Measurements from ENCODE around the gene PRKAG1. TPM values are rescaled to one million over a fixed set of nuclear protein-coding genes. Genes with fewer than 3 reads are reported as not detected.

The PRKAG1 gene
- total RNA-seq, 2 donors from 2014 or later = 53.9 to 55.4 TPM

- Histone ChIP-seq H3K9me3 (no peaks in the 10 kb centered on the region), H3K27me3 (replicated peaks; ENCODE audit: insufficient read depth) (no peaks in the 10 kb centered on the region), H3K36me3 (no peaks in the 10 kb centered on the region), H3K4me3 (no peak overlapping the region), H3K4me1 (replicated peaks) (no peaks in the 10 kb centered on the region), H3K27ac (no peak overlapping the region)
- TF ChIP-seq POLR2A (IDR thresholded peaks at IDR 0.05) (no peak), POLR2AphosphoS5 (IDR thresholded peaks at IDR 0.05) (no peak), CTCF (IDR thresholded peaks at IDR 0.05) (no peak)
- no peak for DNase-seq (ENCODE audit: low spot score)
- intact Hi-C loops (cut with DNase I) = no loop called here
Observed at GRCh38 chr12:48990552-48990951, 28.0 kb downstream of the PRKAG1 start.

DNA sequence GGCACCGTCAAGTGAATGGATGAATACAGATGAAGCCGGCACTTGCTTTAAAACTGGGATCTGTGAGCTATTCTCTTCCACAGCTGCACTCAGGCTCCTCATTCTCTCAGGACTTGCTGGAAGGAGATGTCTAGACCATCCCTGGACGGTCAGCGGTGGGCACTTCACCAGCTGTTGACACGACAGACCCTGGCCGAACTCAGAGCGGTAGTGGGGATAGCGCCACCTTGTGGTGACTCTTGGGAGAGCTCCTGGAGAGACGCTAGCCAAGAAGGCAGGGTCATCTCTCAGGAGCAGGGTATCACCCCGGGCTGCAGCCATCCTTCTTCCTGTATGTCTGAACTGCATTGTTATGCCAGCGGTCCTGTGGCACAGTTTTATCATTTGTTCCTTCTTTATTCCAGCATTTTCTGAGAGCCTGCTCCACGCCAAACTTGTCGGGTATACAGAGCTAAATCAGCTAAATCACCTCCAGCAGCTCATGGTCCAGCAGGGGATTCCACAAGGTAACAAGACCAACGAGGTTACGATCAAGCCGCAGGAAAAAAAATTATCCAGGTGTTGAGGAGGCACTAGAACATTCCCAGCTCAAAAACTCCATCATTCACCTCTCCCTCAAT lies 30.4 kb downstream of the PRKAG1 start:
- no peaks in the 10 kb centered on the region for H3K9me3 ChIP-seq
- H3K4me3 ChIP-seq = no peak overlapping the region
- no peaks in the 10 kb centered on the region for H3K4me1 ChIP-seq (replicated peaks)
- peak; percentile 16 to 81 (median 58) for TF ChIP-seq CTCF (IDR thresholded peaks at IDR 0.05)
- no peak for TF ChIP-seq POLR2A (IDR thresholded peaks at IDR 0.05)
- H3K27me3 ChIP-seq (replicated peaks; ENCODE audit: insufficient read depth) = no peaks in the 10 kb centered on the region
- no peaks in the 10 kb centered on the region for H3K36me3 ChIP-seq
- no peak for DNase-seq (ENCODE audit: low spot score)
- intact Hi-C loops (cut with DNase I) = no loop called here
- 31% methylated on average over 16 of the region's 16 CpGs for WGBS
- no peak overlapping the region for H3K27ac ChIP-seq

GRCh38 chr12:48986720-48987291 lies 31.8 kb downstream of the PRKAG1 start:
- no peaks in the 10 kb centered on the region for H3K9me3 ChIP-seq
- DNase-seq (ENCODE audit: low spot score) = no peak
- TF ChIP-seq CTCF (IDR thresholded peaks at IDR 0.05) (no peak), POLR2A (IDR thresholded peaks at IDR 0.05) (no peak), POLR2AphosphoS5 (IDR thresholded peaks at IDR 0.05) (no peak)
- no peaks in the 10 kb centered on the region for H3K4me1 ChIP-seq (replicated peaks)
- no peak overlapping the region for H3K4me3 ChIP-seq
- intact Hi-C loops (cut with DNase I) = no loop called here
- H3K27ac ChIP-seq = no peak overlapping the region
- WGBS = 63% methylated on average over 23 of the region's 23 CpGs
- no peaks in the 10 kb centered on the region for H3K36me3 ChIP-seq
- H3K27me3 ChIP-seq (replicated peaks; ENCODE audit: insufficient read depth) = no peaks in the 10 kb centered on the region

- no peak for DNase-seq (ENCODE audit: low spot score)
- H3K9me3 ChIP-seq = no peaks in the 10 kb centered on the region
- intact Hi-C loops (cut with DNase I) = no loop called here
- no peaks in the 10 kb centered on the region for H3K4me1 ChIP-seq (replicated peaks)
- TF ChIP-seq CTCF (IDR thresholded peaks at IDR 0.05) = no peak
- TF ChIP-seq POLR2A (IDR thresholded peaks at IDR 0.05) = no peak
- no peak for TF ChIP-seq POLR2AphosphoS5 (IDR thresholded peaks at IDR 0.05)
- peaks cover 7% of the 10 kb centered on the region for H3K27me3 ChIP-seq (replicated peaks; ENCODE audit: insufficient read depth)
- H3K36me3 ChIP-seq = no peaks in the 10 kb centered on the region
- H3K4me3 ChIP-seq = no peak overlapping the region
- WGBS = 82% methylated on average over 2 of the region's 2 CpGs
- H3K27ac ChIP-seq = no peak overlapping the region
Observed at GRCh38 chr12:48985901-48986300, 32.7 kb downstream of the PRKAG1 start.

DNA sequence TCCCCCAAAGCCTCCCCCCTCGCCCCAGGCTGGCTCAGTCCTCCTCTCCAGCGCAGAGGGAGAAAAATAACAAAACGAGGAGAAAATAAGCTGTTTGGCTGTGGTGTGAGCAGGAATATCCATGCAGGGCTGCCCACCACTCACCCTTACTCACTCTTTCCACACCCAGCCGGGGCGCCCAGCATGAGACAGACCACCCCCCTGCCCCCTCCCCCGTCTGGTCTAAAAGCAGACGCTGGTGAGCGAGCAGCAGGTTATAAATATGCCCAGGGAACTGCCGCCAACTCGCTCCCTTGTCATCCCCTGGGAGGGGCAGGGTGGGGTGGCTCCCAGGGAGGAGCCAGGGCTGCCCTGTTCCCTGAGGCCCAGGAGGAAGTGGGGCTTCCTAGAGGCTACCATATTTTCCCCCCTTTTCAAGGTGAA lies 33.1 kb downstream of the PRKAG1 start:
- DNase-seq (ENCODE audit: low spot score) = no peak
- Histone ChIP-seq H3K4me3 (no peak overlapping the region), H3K36me3 (no peaks in the 10 kb centered on the region), H3K4me1 (replicated peaks) (no peaks in the 10 kb centered on the region), H3K27ac (no peak overlapping the region), H3K27me3 (replicated peaks; ENCODE audit: insufficient read depth) (peaks cover 7% of the 10 kb centered on the region), H3K9me3 (no peaks in the 10 kb centered on the region)
- TF ChIP-seq POLR2AphosphoS5 (IDR thresholded peaks at IDR 0.05) = no peak
- no peak for TF ChIP-seq POLR2A (IDR thresholded peaks at IDR 0.05)
- no peak for TF ChIP-seq CTCF (IDR thresholded peaks at IDR 0.05)
- WGBS = 30% methylated on average over 10 of the region's 10 CpGs
- intact Hi-C loops (cut with DNase I) = no loop called here
